PC-3 (cell line): ENCODE measurements around the gene ITGA1.

Experiments
- CTCF ChIP-seq: fragments of 300-600 bp; sonication (generic); conservative IDR thresholded peaks from 2 replicates; pipeline ENCODE4 v1.5.1; 2017; ENCODE audit warnings: antibody characterized with exemption, low read depth, mild to moderate bottlenecking, low read length
- EZH2 ChIP-seq: fragments of 300-600 bp; sonication (generic); IDR thresholded peaks from one replicate; pipeline ENCODE4 v1.6.1; 2017; ENCODE audit warnings: antibody characterized with exemption, mild to moderate bottlenecking, low read length; ENCODE audit not compliant: unreplicated experiment

GRCh38 chr5:52798938-52799337 lies 11.2 kb downstream of the ITGA1 start:
- no peak for TF ChIP-seq CTCF
- TF ChIP-seq EZH2, result no peak
